Measurements from ENCODE around the gene OPHN1.

GRCh38 chrX:68286076-68286475 lies 147.2 kb downstream of the OPHN1 start:
- TF ChIP-seq EP300 (IDR thresholded peaks at IDR 0.05) (no peak), CTCF (IDR thresholded peaks at IDR 0.05) (no peak), POLR2A (IDR thresholded peaks at IDR 0.05) (no peak)

Measured in upper lobe of left lung (tissue), 4 donors.